Activated CD8-positive, alpha-beta memory T cell treated with anti-CD3 and anti-CD28 coated beads, Interleukin-2, amount 10 ng/mL, durations not matched to agents 7 days and 5 days (primary cell): Measurements from ENCODE around the gene COL17A1. TPM values are rescaled to one million over a fixed set of nuclear protein-coding genes. Genes with fewer than 3 reads are reported as not detected.
A peak's percentile ranks its signal among the peaks of the same experiment; 100 is the strongest.

Source experiments
- ATAC-seq: fragments of 150-1000 bp; cut with Tn5 transposase; one replicate; pipeline ENCODE4 v1.10.0; 2021; ENCODE audit warnings: moderate library complexity
- CTCF ChIA-PET: fragments of 350-600 bp; sonication (Branson Sonifier 250); formaldehyde crosslinking; loops from one replicate; lab custom pipeline; 2021; ENCODE audit warnings: antibody characterized with exemption; lab: Charles Lee
- DNase-seq: peaks from one replicate; pipeline ENCODE4 v3.0.0-alpha.2; 2020
- H3K27ac Mint-ChIP-seq: one replicate; pipeline ENCODE4 v1.8.0; 2021; ENCODE audit warnings: mild to moderate bottlenecking, mixed read lengths
- H3K27me3 Mint-ChIP-seq: one replicate; pipeline ENCODE4 v1.8.0; 2021; ENCODE audit warnings: mixed read lengths
- H3K36me3 Mint-ChIP-seq: one replicate; pipeline ENCODE4 v1.8.0; 2021; ENCODE audit warnings: mild to moderate bottlenecking, mixed read lengths
- H3K4me1 Mint-ChIP-seq: one replicate; pipeline ENCODE4 v1.8.0; 2021; ENCODE audit warnings: mixed read lengths
- H3K4me3 Mint-ChIP-seq: one replicate; pipeline ENCODE4 v1.8.0; 2021; ENCODE audit warnings: mild to moderate bottlenecking, moderate library complexity, mixed read lengths
- H3K9me3 Mint-ChIP-seq: one replicate; pipeline ENCODE4 v1.8.0; 2022; ENCODE audit warnings: low read depth, mixed read lengths
- total RNA-seq, 2 experiments: library from RNA; stranded (reverse); gene quantifications; one replicate each; pipeline ENCODE4 v1.2.3, GENCODE V29; 2021

The COL17A1 gene
- total RNA-seq: not detected

GRCh38 chr10:104085801-104086400 lies at the start of gene COL17A1:
Gene COL17A1, minus strand, starts transcription at chr10:104085880. Its CDS starts 5,207 bp downstream, at chr10:104080673.
- CTCF ChIA-PET: no interaction called here
- DNase-seq (no peak), ATAC-seq (no peak)
- Mint-ChIP-seq H3K9me3 (no peaks in the 10 kb centered on the region), H3K27ac (no peak within 1 kb of the TSS), H3K4me3 (no peak within 1 kb of the TSS), H3K36me3 (no peaks in the 10 kb centered on the region), H3K4me1 (no peaks in the 10 kb centered on the region), H3K27me3 (no peaks in the 10 kb centered on the region)

GRCh38 chr10:104130041-104130440 lies 44.4 kb upstream of the COL17A1 start:
- H3K27ac Mint-ChIP-seq: no peak overlapping the region

GRCh38 chr10:104128214-104128613 lies 42.5 kb upstream of the COL17A1 start:
- ATAC-seq: no peak
- Mint-ChIP-seq H3K27ac (no peak overlapping the region), H3K9me3 (no peaks in the 10 kb centered on the region), H3K27me3 (peaks cover 8% of the 10 kb centered on the region), H3K36me3 (peaks cover 16% of the 10 kb centered on the region), H3K4me1 (peaks cover 13% of the 10 kb centered on the region), H3K4me3 (no peak overlapping the region)
- CTCF ChIA-PET: interaction anchor here (0.6 to 1.4 kb wide), 2 partner anchors 13 to 486 kb away, joined by 3 to 5 read pairs; no protein-coding TSS in a partner anchor
- no peak for DNase-seq

More at GRCh38 chr10:104130041-104130440, 44.4 kb upstream of the COL17A1 start:
- no peaks in the 10 kb centered on the region for H3K9me3 Mint-ChIP-seq
- peaks cover 22% of the 10 kb centered on the region for H3K27me3 Mint-ChIP-seq
- CTCF ChIA-PET: interaction anchor here (0.7 kb wide), 1 partner anchor 9 kb away, joined by 3 read pairs; no protein-coding TSS in a partner anchor
- peaks cover 4% of the 10 kb centered on the region for H3K4me1 Mint-ChIP-seq
- H3K36me3 Mint-ChIP-seq: peaks cover 11% of the 10 kb centered on the region
- no peak overlapping the region for H3K4me3 Mint-ChIP-seq
- no peak for ATAC-seq
- DNase-seq: no peak

GRCh38 chr10:104127411-104127810 lies 41.7 kb upstream of the COL17A1 start:
- H3K9me3 Mint-ChIP-seq: no peaks in the 10 kb centered on the region
- CTCF ChIA-PET: interaction anchor here (1.1 to 1.5 kb wide), 3 partner anchors 12 to 239 kb away, joined by 3 to 8 read pairs (median 5); no protein-coding TSS in a partner anchor
- ATAC-seq (peak; percentile 39), DNase-seq (no peak)
- peaks cover 19% of the 10 kb centered on the region for H3K4me1 Mint-ChIP-seq
- peaks cover 16% of the 10 kb centered on the region for H3K36me3 Mint-ChIP-seq
- no peak overlapping the region for H3K4me3 Mint-ChIP-seq
- no peaks in the 10 kb centered on the region for H3K27me3 Mint-ChIP-seq
- no peak overlapping the region for H3K27ac Mint-ChIP-seq

- peaks cover 16% of the 10 kb centered on the region for H3K36me3 Mint-ChIP-seq
- no peak for DNase-seq
- H3K4me1 Mint-ChIP-seq: peaks cover 33% of the 10 kb centered on the region
- no peaks in the 10 kb centered on the region for H3K27me3 Mint-ChIP-seq
- H3K9me3 Mint-ChIP-seq: no peaks in the 10 kb centered on the region
- peak overlapping the region; percentile 82 for H3K4me3 Mint-ChIP-seq
- CTCF ChIA-PET: interaction anchor here (0.6 to 5.1 kb wide), 8 partner anchors 140 to 411 kb away, joined by 3 to 31 read pairs (median 4); no protein-coding TSS in a partner anchor
- H3K27ac Mint-ChIP-seq: peak overlapping the region; percentile 45
- no peak for ATAC-seq
Measured at GRCh38 chr10:104123397-104123796, 37.7 kb upstream of the COL17A1 start.

GRCh38 chr10:104122225-104123107 lies 36.8 kb upstream of the COL17A1 start:
- peak overlapping the region; percentile 82 for H3K4me3 Mint-ChIP-seq
- DNase-seq (no peak), ATAC-seq (no peak)
- CTCF ChIA-PET: interaction anchor here (0.6 to 5.1 kb wide), 31 partner anchors 9 to 464 kb away, joined by 3 to 31 read pairs (median 4); partner anchors contain the start of gene SLK
- H3K9me3 Mint-ChIP-seq: no peaks in the 10 kb centered on the region
- peaks cover 3% of the 10 kb centered on the region for H3K27me3 Mint-ChIP-seq
- H3K4me1 Mint-ChIP-seq: peaks cover 33% of the 10 kb centered on the region
- peaks cover 16% of the 10 kb centered on the region for H3K36me3 Mint-ChIP-seq
- H3K27ac Mint-ChIP-seq: peak overlapping the region; percentile 97

- peak; percentile 96 for ATAC-seq
- Mint-ChIP-seq H3K4me3 (peak within 1 kb of the TSS; percentile 82), H3K4me1 (peaks cover 33% of the 10 kb centered on the region), H3K27ac (peak within 1 kb of the TSS; percentile 97), H3K9me3 (no peaks in the 10 kb centered on the region), H3K36me3 (peaks cover 16% of the 10 kb centered on the region), H3K27me3 (peaks cover 7% of the 10 kb centered on the region)
- peak; percentile 99 for DNase-seq
- CTCF ChIA-PET: interaction anchor here (0.7 to 5.1 kb wide), 35 partner anchors 8 to 463 kb away, joined by 3 to 31 read pairs (median 4); partner anchors contain the start of gene SLK
Measured at GRCh38 chr10:104121485-104122224, 36.0 kb upstream of the COL17A1 start, which contains the start of gene SFR1. Gene SFR1, plus strand, starts transcription at chr10:104122171. Its CDS starts 13 bp downstream, at chr10:104122184.

- peak overlapping the region; percentile 82 for H3K4me3 Mint-ChIP-seq
- no peaks in the 10 kb centered on the region for H3K9me3 Mint-ChIP-seq
- peaks cover 11% of the 10 kb centered on the region for H3K36me3 Mint-ChIP-seq
- peak overlapping the region; percentile 97 for H3K27ac Mint-ChIP-seq
- DNase-seq: peak; percentile 91
- peaks cover 7% of the 10 kb centered on the region for H3K27me3 Mint-ChIP-seq
- CTCF ChIA-PET: interaction anchor here (0.7 to 5.1 kb wide), 29 partner anchors 9 to 408 kb away, joined by 3 to 31 read pairs (median 4); partner anchors contain the start of gene SLK
- peak; percentile 24 for ATAC-seq
- H3K4me1 Mint-ChIP-seq: peaks cover 33% of the 10 kb centered on the region
Measured at GRCh38 chr10:104120903-104121484, 35.3 kb upstream of the COL17A1 start.

GRCh38 chr10:104120512-104120902 lies 34.8 kb upstream of the COL17A1 start:
- Mint-ChIP-seq H3K27ac (peak overlapping the region; percentile 97), H3K9me3 (no peaks in the 10 kb centered on the region), H3K4me1 (peaks cover 33% of the 10 kb centered on the region)

GRCh38 chr10:104119996-104120395 lies 34.3 kb upstream of the COL17A1 start:
- peaks cover 6% of the 10 kb centered on the region for H3K36me3 Mint-ChIP-seq
- CTCF ChIA-PET: interaction anchor here (0.8 to 5.1 kb wide), 5 partner anchors 28 to 232 kb away, joined by 3 to 31 read pairs (median 5); no protein-coding TSS in a partner anchor
- no peak overlapping the region for H3K27ac Mint-ChIP-seq
- no peaks in the 10 kb centered on the region for H3K9me3 Mint-ChIP-seq
- DNase-seq (no peak), ATAC-seq (no peak)
- H3K4me3 Mint-ChIP-seq: peak overlapping the region; percentile 82
- peaks cover 7% of the 10 kb centered on the region for H3K27me3 Mint-ChIP-seq
- peaks cover 28% of the 10 kb centered on the region for H3K4me1 Mint-ChIP-seq

More at GRCh38 chr10:104120512-104120902, 34.8 kb upstream of the COL17A1 start:
- peaks cover 7% of the 10 kb centered on the region for H3K27me3 Mint-ChIP-seq
- ATAC-seq: no peak
- CTCF ChIA-PET: interaction anchor here (0.8 to 5.1 kb wide), 13 partner anchors 10 to 233 kb away, joined by 3 to 31 read pairs (median 6); partner anchors contain the start of gene SLK
- peak overlapping the region; percentile 82 for H3K4me3 Mint-ChIP-seq
- H3K36me3 Mint-ChIP-seq: peaks cover 10% of the 10 kb centered on the region
- DNase-seq: no peak

GRCh38 chr10:104117839-104118323 lies 32.2 kb upstream of the COL17A1 start:
- Mint-ChIP-seq H3K4me3 (no peak overlapping the region), H3K36me3 (no peaks in the 10 kb centered on the region), H3K4me1 (peaks cover 20% of the 10 kb centered on the region), H3K27me3 (peaks cover 9% of the 10 kb centered on the region), H3K9me3 (no peaks in the 10 kb centered on the region), H3K27ac (no peak overlapping the region)
- ATAC-seq (no peak), DNase-seq (no peak)
- CTCF ChIA-PET: no interaction called here
